Stimulated activated CD4-positive, alpha-beta T cell treated with anti-CD3 and anti-CD28 coated beads, Interleukin-4, amount 100 ng/mL, for 1 hour (primary cell): ENCODE measurements around the gene DEFB118.
"Not testable (repeated sequence)": the region's sequence is repeated elsewhere in the genome, so short reads cannot be mapped to it uniquely, and the experiment has no call there.

Experiments used
- DNase-seq: peaks from one replicate; pipeline ENCODE4 v3.0.0-alpha.2; 2020

DEFB118 gene

GRCh38 chr20:31368301-31368700, at the start of gene DEFB118:
Gene DEFB118 (plus strand): TSS chr20:31368601. CDS start chr20:31368651, 50 bp downstream.
- DNase-seq, result no peak

- no peak for DNase-seq
Measured at GRCh38 chr20:31322504-31322903, 45.9 kb upstream of the DEFB118 start.

- DNase-seq, result no peak
Measured at GRCh38 chr20:31330893-31331292, 37.5 kb upstream of the DEFB118 start.

- DNase-seq, result no peak
Measured at GRCh38 chr20:31341470-31341869, 26.9 kb upstream of the DEFB118 start.

GRCh38 chr20:31355981-31356380, 12.4 kb upstream of the DEFB118 start:
- DNase-seq, result no peak

GRCh38 chr20:31363295-31363694, 5.1 kb upstream of the DEFB118 start:
- no peak for DNase-seq

- DNase-seq, result not testable (repeated sequence)
Measured at GRCh38 chr20:31364272-31364671, 4.1 kb upstream of the DEFB118 start.

GRCh38 chr20:31374346-31374745, 5.9 kb downstream of the DEFB118 start:
- no peak for DNase-seq

GRCh38 chr20:31390490-31390889, 22.1 kb downstream of the DEFB118 start, which contains the start of gene DEFB119:
Gene DEFB119 (minus strand): TSS chr20:31390590. CDS start chr20:31390483, 107 bp downstream.
- DNase-seq, result no peak

- no peak for DNase-seq
Measured at GRCh38 chr20:31392836-31393235, 24.4 kb downstream of the DEFB118 start.

- DNase-seq, result no peak
Measured at GRCh38 chr20:31394900-31395299, 26.5 kb downstream of the DEFB118 start.

GRCh38 chr20:31403886-31404285, 35.5 kb downstream of the DEFB118 start:
- DNase-seq, result no peak

- no peak for DNase-seq
Measured at GRCh38 chr20:31406115-31406514, 37.7 kb downstream of the DEFB118 start, which contains the start of gene DEFB121. Gene DEFB121 (minus strand): TSS chr20:31406215. CDS start chr20:31406152, 63 bp downstream.

- no peak for DNase-seq
Measured at GRCh38 chr20:31410011-31410410, 41.6 kb downstream of the DEFB118 start.

- DNase-seq, result no peak
Measured at GRCh38 chr20:31414381-31414780, 46.0 kb downstream of the DEFB118 start.

GRCh38 chr20:31415653-31416052, 47.3 kb downstream of the DEFB118 start:
- DNase-seq, result no peak

GRCh38 chr20:31418307-31418706, 49.9 kb downstream of the DEFB118 start:
- DNase-seq, result no peak
